ENCODE data around the gene SLC45A3. TPM values are rescaled to one million over a fixed set of nuclear protein-coding genes. Genes with fewer than 3 reads are reported as not detected.

Gene SLC45A3
- total and polyA plus RNA-seq, 2 of the 8 experiments (the other 6 are each of a cell fraction or from before 2014, with no cell fraction given) = 13.0 to 14.3 TPM

GRCh38 chr1:205612556-205612955 lies 67.8 kb downstream of the SLC45A3 start:
- H4K5ac ChIP-seq (ENCODE audit: insufficient read length, low read depth, low read length) = no peak overlapping the region
- ChIA-PET CTCF (ENCODE audit: partially characterized antibody) (interaction anchor here (0.6 to 2.2 kb wide), 3 partner anchors 21 to 46 kb away, joined by 3 to 10 read pairs (median 7); no protein-coding TSS in a partner anchor), POLR2A (ENCODE audit: partially characterized antibody) (interaction anchor here (1.6 kb wide), 1 partner anchor 14 kb away, joined by 3 read pairs; no protein-coding TSS in a partner anchor)
- no peak overlapping the region for H4K8ac ChIP-seq (ENCODE audit: extremely low read depth, insufficient read depth, low read length)
- no peaks in the 10 kb centered on the region for H4K20me1 ChIP-seq (replicated peaks in 1 of 2; ENCODE audit: control insufficient read depth in 1 of 2, insufficient read depth in 2 of 2, low read length in 2 of 2)
- no peak overlapping the region for H2BK15ac ChIP-seq (ENCODE audit: low read length)
- no peak overlapping the region for H3K23ac ChIP-seq (ENCODE audit: insufficient read length)
- no peak overlapping the region for H3K27ac ChIP-seq (ENCODE audit: low read depth, low read length)
- no peak overlapping the region for H2AK5ac ChIP-seq (ENCODE audit: low read depth, low read length)
- H4K91ac ChIP-seq (replicated peaks; ENCODE audit: insufficient read length, low read length) = no peak overlapping the region
- H3K9me3 ChIP-seq (ENCODE audit: insufficient read depth in 2 of 2, low read depth in 1 of 2, low read length in 1 of 2) = no peaks in the 10 kb centered on the region
- 83% methylated on average over 1 of the region's 1 CpG; no CpG with 5 or more reads in 1 of the 2 experiments for WGBS, 2 experiments (ENCODE audit: extremely low coverage in 1 of 2, insufficient coverage in 1 of 2, insufficient read length in 1 of 2, insufficient replicate concordance in 2 of 2, low coverage in 1 of 2, low lambda C conversion rate in 2 of 2, missing lambda C conversion rate in 1 of 2)
- no peaks in the 10 kb centered on the region for H3K4me1 ChIP-seq (replicated peaks in 1 of 4; ENCODE audit: control insufficient read depth in 3 of 4, insufficient read depth in 4 of 4, low read length in 3 of 4)
- peaks cover 0 to 2% (median 0%) of the 10 kb centered on the region in 4 experiments; a peak in 1 of 7 replicates for H3K27me3 ChIP-seq (replicated peaks in 1 of 4; ENCODE audit: control insufficient read depth in 3 of 4, extremely low read depth in 1 of 4, insufficient read depth in 3 of 4, low read length in 3 of 4)
- H3K4me3 ChIP-seq (ENCODE audit: extremely low read depth in 1 of 4, insufficient read depth in 2 of 4, low read depth in 3 of 4, low read length in 4 of 4) = no peak overlapping the region
- H3K4ac ChIP-seq (replicated peaks; ENCODE audit: insufficient read length, low read depth, low read length) = no peak overlapping the region
- FAIRE-seq (no peak), DNase-seq (ENCODE audit: low read depth in 1 of 2, low spot score in 2 of 2) (no peak)
- H2BK20ac ChIP-seq (ENCODE audit: low read length) = no peak overlapping the region
- H2BK120ac ChIP-seq (replicated peaks; ENCODE audit: low read depth, low read length) = no peak overlapping the region
- H3K4me2 ChIP-seq (ENCODE audit: insufficient read depth in 1 of 2, low read depth in 2 of 2, low read length in 2 of 2) = no peak overlapping the region
- peaks cover 2% of the 10 kb centered on the region; the same call in 1 of the 2 replicates for H3K23me2 ChIP-seq (ENCODE audit: low read depth, low read length)
- H3K18ac ChIP-seq (ENCODE audit: extremely low read depth, low read length) = no peak overlapping the region
- H3K9ac ChIP-seq (replicated peaks in 1 of 4; ENCODE audit: extremely low read depth in 1 of 4, low read depth in 3 of 4, low read length in 3 of 4) = no peak overlapping the region
- H3K36me3 ChIP-seq (ENCODE audit: control insufficient read depth in 2 of 4, insufficient read depth in 4 of 4, low read length in 3 of 4) = peaks cover 7 to 61% (median 23%) of the 10 kb centered on the region in 4 experiments; a peak in 7 of 8 replicates
- no peak overlapping the region for H2BK12ac ChIP-seq (ENCODE audit: low read depth, low read length)
- no peaks in the 10 kb centered on the region; the same call in 1 of the 2 replicates for H3K79me1 ChIP-seq (ENCODE audit: low read depth, low read length)
- no peak overlapping the region for H3K56ac ChIP-seq (replicated peaks; ENCODE audit: insufficient read length, low read depth, low read length)
- H2BK5ac ChIP-seq (ENCODE audit: low read depth, low read length) = no peak overlapping the region
- no peak overlapping the region for H2AFZ ChIP-seq (ENCODE audit: low read length)
- 0 out of 4 replicates have a peak, but pooled peaks cover 0 to 7% of the 10 kb centered on the region in 2 experiments for H3K79me2 ChIP-seq (ENCODE audit: control insufficient read depth in 1 of 2, insufficient read depth in 2 of 2, low read length in 2 of 2)
- H3K14ac ChIP-seq (ENCODE audit: insufficient read length) = no peak overlapping the region
- TF ChIP-seq ATF3 (IDR thresholded peaks at IDR 0.05; ENCODE audit: insufficient read depth, low read depth, low read length) = no peak
- TF ChIP-seq SP1 (IDR thresholded peaks at IDR 0.05; ENCODE audit: low read depth, low read length) = no peak
- TF ChIP-seq BACH1 (IDR thresholded peaks at IDR 0.05; ENCODE audit: low read length) = no peak
- no peak for TF ChIP-seq SIX5 (IDR thresholded peaks at IDR 0.05; ENCODE audit: low read depth, low read length)
- TF ChIP-seq RXRA (IDR thresholded peaks at IDR 0.05; ENCODE audit: insufficient read depth, low read depth, low read length) = no peak
- no peak for TF ChIP-seq JUN (IDR thresholded peaks at IDR 0.05; ENCODE audit: low read depth, low read length)
- TF ChIP-seq HDAC2 (IDR thresholded peaks at IDR 0.05; ENCODE audit: borderline replicate concordance in 1 of 2, low read depth in 2 of 2, low read length in 2 of 2) = no peak
- no peak for TF ChIP-seq EP300 (IDR thresholded peaks at IDR 0.05; ENCODE audit: borderline replicate concordance in 1 of 2, low read depth in 2 of 2, low read length in 2 of 2)
- TF ChIP-seq YY1 (IDR thresholded peaks at IDR 0.05; ENCODE audit: low read depth, low read length) = no peak
- TF ChIP-seq RAD21 (IDR thresholded peaks at IDR 0.05 in 1 of 2, conservative IDR thresholded peaks at IDR 0.05 in 1 of 2; ENCODE audit: low read depth in 2 of 2, low read length in 2 of 2) = no peak
- no peak for TF ChIP-seq MAFK (IDR thresholded peaks at IDR 0.05; ENCODE audit: low read depth, low read length)

Data from H1 (cell line).